UCSD-AML1 (cell line): ENCODE data around the gene POLK.
"Not testable (repeated sequence)": the region's sequence is repeated elsewhere in the genome, so short reads cannot be mapped to it uniquely, and the experiment has no call there.

Source experiments
- DNase-seq: peaks from one replicate; lab custom pipeline; 2025; ENCODE audit not compliant: unreplicated experiment; lab: John Stamatoyannopoulos, UW

The POLK gene

GRCh38 chr5:75547812-75548211 is 36.1 kb downstream of the POLK start:
- DNase-seq: no peak

- DNase-seq: no peak
These were observed 38.9 kb downstream of the POLK start for GRCh38 chr5:75550597-75550996.

DNA sequence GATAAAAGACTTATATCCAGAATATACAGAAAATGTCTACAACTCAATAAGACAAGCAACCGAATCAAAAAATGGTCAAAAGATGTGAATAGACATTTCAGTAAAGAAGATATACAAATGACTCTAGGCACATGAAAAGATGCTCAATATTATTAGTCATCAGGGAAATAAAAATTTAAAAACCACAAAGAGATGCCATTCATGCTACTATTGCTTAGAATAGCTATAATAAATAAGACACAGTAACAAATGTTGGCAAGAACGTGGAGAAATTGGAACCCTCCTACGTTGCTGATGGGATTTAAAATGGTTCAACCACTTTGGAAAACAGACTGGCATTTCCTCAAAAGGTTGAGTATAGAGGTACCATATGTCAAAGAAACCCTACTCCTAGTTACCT is 39.8 kb downstream of the POLK start:
- DNase-seq: no peak

GRCh38 chr5:75552764-75553163 is 41.1 kb downstream of the POLK start:
- no peak for DNase-seq

GRCh38 chr5:75553358-75553757 is 41.7 kb downstream of the POLK start:
- no peak for DNase-seq

DNA sequence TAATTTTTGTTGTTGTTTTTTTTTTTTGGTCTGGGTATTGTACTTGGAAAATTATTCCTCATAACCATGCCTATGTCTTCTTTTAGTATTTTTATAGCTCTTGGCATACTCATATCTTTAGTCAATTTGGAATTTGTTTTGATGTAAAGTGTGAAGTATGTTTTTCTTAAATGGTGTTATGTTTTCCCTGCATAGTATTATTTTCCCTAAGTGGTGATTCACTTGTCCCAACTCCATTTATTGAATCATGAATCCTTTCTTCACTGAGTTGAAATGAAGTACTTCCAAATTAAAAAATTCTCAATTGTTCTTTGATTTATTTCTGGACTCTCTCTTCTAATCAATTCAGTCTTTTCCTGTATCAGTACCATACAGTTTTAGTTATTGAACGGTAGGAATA is 46.5 kb downstream of the POLK start:
- no peak for DNase-seq

DNA sequence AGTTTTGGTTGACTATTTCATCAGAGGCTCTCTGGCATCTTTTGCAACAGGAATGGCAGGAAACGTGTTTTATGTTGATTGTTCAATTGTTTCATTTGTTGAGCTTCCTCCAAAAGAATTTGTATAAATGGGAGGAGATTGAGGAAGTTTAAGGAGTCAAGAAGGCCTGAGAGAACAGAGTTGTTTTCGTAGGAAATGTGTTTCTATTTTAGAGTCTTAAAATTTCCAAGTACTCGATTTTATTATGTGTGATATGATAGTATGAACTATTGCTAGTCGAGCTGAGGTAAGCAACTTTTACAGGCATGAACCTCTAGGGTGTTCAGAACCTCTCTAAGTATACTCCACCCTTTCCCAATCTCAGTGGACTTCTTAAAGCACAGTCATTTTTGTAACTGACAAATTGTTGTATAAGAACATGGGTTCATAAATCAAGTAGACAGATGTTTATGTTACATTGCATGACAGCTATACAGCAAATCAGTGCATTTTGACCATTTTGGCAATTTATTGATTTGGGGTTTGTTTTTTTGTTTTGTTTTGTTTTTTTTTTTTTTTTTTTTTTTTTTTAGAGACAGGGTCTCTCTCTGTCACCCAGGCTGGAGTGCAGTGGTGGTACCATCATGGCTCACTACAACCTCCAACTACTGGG is 47.4 kb downstream of the POLK start:
- DNase-seq: no peak

DNA sequence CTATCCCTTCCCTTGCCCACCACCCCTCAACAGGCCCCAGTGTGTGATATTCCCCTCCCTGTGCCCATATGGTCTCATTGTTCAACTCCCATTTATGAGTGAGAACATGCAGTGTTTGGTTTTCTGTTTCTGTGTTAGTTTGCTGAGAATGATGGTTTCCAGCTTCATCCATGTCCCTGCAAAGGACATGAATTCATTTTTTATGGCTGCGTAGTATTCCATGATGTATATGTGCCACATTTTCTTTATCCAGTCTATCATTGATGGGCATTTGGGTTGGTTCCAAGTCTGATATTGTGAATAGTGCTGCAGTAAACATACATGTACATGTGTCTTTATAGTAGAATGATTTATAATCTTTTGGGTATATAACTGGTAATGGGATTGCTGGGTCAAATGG is 49.0 kb downstream of the POLK start:
- not testable (repeated sequence) for DNase-seq

- not testable (repeated sequence) for DNase-seq
These were observed 54.5 kb downstream of the POLK start for GRCh38 chr5:75565991-75566709.

GRCh38 chr5:75566710-75567309 is 55.1 kb downstream of the POLK start:
- DNase-seq: peak; percentile 14

- DNase-seq: no peak
These were observed 56.0 kb downstream of the POLK start for GRCh38 chr5:75567710-75568109.

DNA sequence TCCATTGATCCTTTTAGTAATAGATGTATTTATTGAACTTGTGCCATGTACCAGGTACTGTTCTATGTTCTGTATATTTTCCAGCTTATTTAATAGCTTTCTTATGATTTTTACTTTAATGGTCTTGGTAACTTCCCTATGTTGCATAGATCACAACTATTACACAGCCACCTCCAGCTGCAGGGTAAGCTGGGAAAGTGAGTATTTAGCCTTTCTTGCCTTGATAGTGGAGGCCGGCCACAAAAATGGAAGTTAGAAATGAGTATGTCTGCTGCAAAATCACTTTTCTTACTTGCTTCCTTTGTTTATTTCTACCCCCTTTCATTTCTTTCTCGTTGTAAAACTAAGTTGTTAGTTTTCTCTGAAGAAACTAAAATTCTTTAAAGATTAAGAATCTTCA is 56.5 kb downstream of the POLK start:
- DNase-seq: no peak

GRCh38 chr5:75571547-75571946 is 59.9 kb downstream of the POLK start:
- no peak for DNase-seq

- DNase-seq: no peak
These were observed 63.1 kb downstream of the POLK start for GRCh38 chr5:75574791-75575190.

GRCh38 chr5:75578280-75578679 is 66.6 kb downstream of the POLK start:
- DNase-seq: not testable (repeated sequence)

- DNase-seq: no peak
These were observed 73.0 kb downstream of the POLK start for GRCh38 chr5:75584641-75585040.

DNA sequence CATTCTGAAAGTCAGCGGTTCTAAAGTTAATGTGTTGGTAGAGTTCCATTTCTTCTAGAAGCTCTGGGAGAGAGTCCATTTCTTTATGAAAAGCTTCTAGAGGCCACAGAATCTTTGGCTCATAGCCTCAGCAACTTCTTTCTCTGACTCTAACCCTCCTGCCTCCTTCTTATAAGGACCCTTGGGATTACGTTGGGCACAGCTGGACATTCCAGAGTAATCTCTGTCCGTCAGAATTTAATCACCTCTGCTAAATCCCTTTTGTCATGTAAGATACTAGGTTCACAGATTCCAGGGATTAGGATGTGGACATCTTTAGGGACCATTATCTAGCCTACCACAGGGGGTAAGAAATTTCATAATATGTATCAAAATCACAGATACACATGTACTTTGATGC is 77.0 kb downstream of the POLK start:
- DNase-seq: no peak

DNA sequence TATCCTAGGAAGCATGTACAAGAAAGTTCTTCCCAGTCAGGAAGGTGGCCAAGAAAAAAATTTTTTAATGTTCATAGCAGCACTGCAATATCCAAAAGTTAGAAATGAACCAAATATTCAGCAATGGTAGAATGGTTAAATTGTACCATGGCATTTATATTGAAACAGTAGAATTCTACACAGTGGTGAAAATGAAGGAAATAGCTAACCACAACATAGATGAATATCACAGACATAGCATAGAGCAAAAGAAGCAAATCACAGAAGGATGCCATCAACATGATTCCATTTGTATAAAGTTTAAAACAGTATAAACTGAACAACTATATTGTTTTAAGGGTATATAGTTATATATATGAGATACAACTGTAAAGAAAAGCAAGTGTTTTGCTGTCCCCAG is 88.8 kb downstream of the POLK start:
- no peak for DNase-seq

- peak; percentile 14 for DNase-seq
These were observed 89.9 kb downstream of the POLK start for GRCh38 chr5:75601567-75601966.

DNA sequence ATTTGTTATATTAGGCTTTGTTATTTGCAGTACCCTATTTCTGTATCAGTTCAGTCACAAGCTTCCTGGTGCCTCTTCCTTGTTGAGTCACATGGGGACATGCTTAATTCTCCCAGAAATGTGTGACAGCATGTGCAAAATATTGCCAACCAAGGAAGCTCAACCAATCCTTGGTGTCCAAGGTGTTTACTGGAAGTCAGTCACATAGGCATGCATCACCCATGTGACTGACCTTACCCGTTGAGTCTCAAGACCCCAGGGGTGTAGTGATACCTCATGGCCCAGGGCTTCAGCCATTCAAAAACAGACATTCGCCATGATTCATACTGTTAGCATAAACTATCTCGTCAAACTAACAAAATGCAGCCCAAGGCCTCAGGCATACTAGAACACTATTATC is 90.3 kb downstream of the POLK start:
- no peak for DNase-seq

GRCh38 chr5:75603371-75603770 is 91.7 kb downstream of the POLK start:
- DNase-seq: no peak

DNA sequence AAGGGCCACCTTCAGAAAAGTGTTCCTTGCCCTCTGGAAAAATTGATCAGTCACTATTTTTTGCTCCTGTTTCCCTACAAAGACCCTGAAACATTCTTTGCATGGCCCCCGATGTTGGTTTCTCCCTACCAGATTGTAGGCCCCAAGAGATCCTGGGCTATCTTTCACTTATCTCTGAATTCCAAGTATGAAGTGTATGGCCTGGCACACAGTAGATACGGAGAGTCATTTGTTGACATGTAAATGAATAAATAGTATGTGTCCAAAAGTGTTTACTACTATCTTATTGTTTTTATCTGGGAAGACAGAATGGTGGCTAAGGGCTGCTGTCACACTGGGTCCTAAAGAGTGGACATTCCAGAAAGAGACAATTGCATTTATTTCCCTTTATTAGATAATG is 92.1 kb downstream of the POLK start:
- no peak for DNase-seq
